H9 (cell line): ENCODE data around the gene KIAA1549. TPM values are rescaled to one million over a fixed set of nuclear protein-coding genes. Genes with fewer than 3 reads are reported as not detected.

Experiments used
- DNase-seq: peaks from one replicate; pipeline ENCODE4 v3.0.0-alpha.2; 2017
- H2AFZ ChIP-seq: one replicate; pipeline ENCODE4 v1.6.1; 2013; ENCODE audit warnings: mild to moderate bottlenecking, low read length, control low read depth, moderate library complexity
- H2AK5ac ChIP-seq: 2 replicates; pipeline ENCODE4 v1.6.1; 2013; ENCODE audit warnings: low read length, control low read depth, mixed read lengths; ENCODE audit not compliant: insufficient read length
- H2BK120ac ChIP-seq: one replicate; pipeline ENCODE4 v1.6.1; 2013; ENCODE audit warnings: low read depth, mild to moderate bottlenecking, low read length, control low read depth, inconsistent platforms; ENCODE audit not compliant: poor library complexity, severe bottlenecking
- H2BK12ac ChIP-seq: 2 replicates; pipeline ENCODE4 v1.6.1; 2013; ENCODE audit warnings: low read length, control low read depth, mixed read lengths, low read depth; ENCODE audit not compliant: insufficient read length
- H2BK15ac ChIP-seq: 2 replicates; pipeline ENCODE4 v1.6.1; 2013; ENCODE audit warnings: low read depth, low read length, control low read depth
- H2BK20ac ChIP-seq: one replicate; pipeline ENCODE4 v1.6.1; 2013; ENCODE audit warnings: low read depth, mild to moderate bottlenecking, low read length, control low read depth, inconsistent platforms; ENCODE audit not compliant: poor library complexity, severe bottlenecking
- H2BK5ac ChIP-seq: 2 replicates; pipeline ENCODE4 v1.6.1; 2013; ENCODE audit warnings: low read length, control low read depth, mixed read lengths; ENCODE audit not compliant: insufficient read length
- H3K14ac ChIP-seq: 2 replicates; pipeline ENCODE4 v1.6.1; 2013; ENCODE audit warnings: low read length, control low read depth; ENCODE audit not compliant: insufficient read depth
- H3K18ac ChIP-seq: 2 replicates; pipeline ENCODE4 v1.6.1; 2013; ENCODE audit warnings: low read depth, mild to moderate bottlenecking, mixed read lengths, low read length, control low read depth; ENCODE audit not compliant: insufficient read length
- H3K23ac ChIP-seq: 2 replicates; pipeline ENCODE4 v1.6.1; 2013; ENCODE audit warnings: low read length, control low read depth, mixed read lengths, low read depth; ENCODE audit not compliant: insufficient read length
- H3K23me2 ChIP-seq: 2 replicates; pipeline ENCODE4 v1.6.1; 2013; ENCODE audit warnings: low read depth, mild to moderate bottlenecking, mixed read lengths, low read length, control low read depth; ENCODE audit not compliant: insufficient read length, poor library complexity, severe bottlenecking
- H3K27ac ChIP-seq: 2 replicates; pipeline ENCODE4 v1.5.1; 2013; ENCODE audit warnings: low read length, control low read depth, mixed read lengths, low read depth; ENCODE audit not compliant: insufficient read length
- H3K27me3 ChIP-seq: 2 replicates; pipeline ENCODE4 v1.6.1; 2013; ENCODE audit warnings: low read length, control low read depth, inconsistent platforms; ENCODE audit not compliant: insufficient read depth
- H3K4ac ChIP-seq: 2 replicates; pipeline ENCODE4 v1.6.1; 2013; ENCODE audit warnings: low read depth, mild to moderate bottlenecking, control low read depth, inconsistent platforms, low read length, moderate library complexity
- H3K4me1 ChIP-seq: 2 replicates; pipeline ENCODE4 v1.6.1; 2013; ENCODE audit warnings: low read length, control low read depth, inconsistent platforms; ENCODE audit not compliant: insufficient read depth
- H3K4me2 ChIP-seq: 2 replicates; pipeline ENCODE4 v1.6.1; 2013; ENCODE audit warnings: low read length, control low read depth, mixed read lengths; ENCODE audit not compliant: insufficient read length, insufficient read depth
- H3K56ac ChIP-seq: 2 replicates; pipeline ENCODE4 v1.6.1; 2013; ENCODE audit warnings: low read depth, mild to moderate bottlenecking, mixed read lengths, low read length, control low read depth; ENCODE audit not compliant: insufficient read length
- H3K79me1 ChIP-seq: 2 replicates; pipeline ENCODE4 v1.6.1; 2013; ENCODE audit warnings: low read depth, mild to moderate bottlenecking, moderate library complexity, low read length, control low read depth, inconsistent platforms; ENCODE audit not compliant: insufficient read depth, poor library complexity, severe bottlenecking
- H3K79me2 ChIP-seq: 2 replicates; pipeline ENCODE4 v1.6.1; 2013; ENCODE audit warnings: low read length, control low read depth, inconsistent platforms; ENCODE audit not compliant: insufficient read depth
- H3K9ac ChIP-seq: 2 replicates; pipeline ENCODE4 v1.6.1; 2013; ENCODE audit warnings: low read length, control low read depth, mixed read lengths; ENCODE audit not compliant: insufficient read length; ENCODE audit errors: extremely low read depth
- H3K9me3 ChIP-seq: one replicate; pipeline ENCODE4 v1.6.1; 2013; ENCODE audit warnings: low read depth, low read length, inconsistent platforms; ENCODE audit not compliant: control insufficient read depth
- H3T11ph ChIP-seq: one replicate; pipeline ENCODE4 v1.6.1; 2013; ENCODE audit warnings: mild to moderate bottlenecking, low read length, control low read depth, inconsistent platforms
- H4K20me1 ChIP-seq: one replicate; pipeline ENCODE4 v1.6.1; 2013; ENCODE audit not compliant: control insufficient read depth, insufficient read length, insufficient read depth
- H4K5ac ChIP-seq: 2 replicates; pipeline ENCODE4 v1.6.1; 2013; ENCODE audit warnings: low read depth, mild to moderate bottlenecking, mixed read lengths, low read length, control low read depth; ENCODE audit not compliant: insufficient read length
- H4K8ac ChIP-seq: replicated peaks from 2 replicates; pipeline ENCODE4 v1.6.1; 2013; ENCODE audit warnings: low read length, control low read depth, mixed read lengths, low read depth; ENCODE audit not compliant: insufficient read length
- H4K91ac ChIP-seq: 2 replicates; pipeline ENCODE4 v1.6.1; 2013; ENCODE audit warnings: low read depth, mild to moderate bottlenecking, moderate library complexity, mixed read lengths, low read length, control low read depth; ENCODE audit not compliant: insufficient read length
- H3K27ac Mint-ChIP-seq, 3 experiments: 2 replicates in 2 of 3; 3 replicates in 1 of 3; pipeline ENCODE4 v1.8.0; 2020 to 2021; ENCODE audit warnings: mixed read lengths in 3 of 3, mild to moderate bottlenecking in 1 of 3, moderate library complexity in 1 of 3
- H3K27me3 Mint-ChIP-seq: 2 replicates; pipeline ENCODE4 v1.8.0; 2021; ENCODE audit warnings: low read depth, mild to moderate bottlenecking, moderate library complexity, mixed read lengths
- H3K36me3 Mint-ChIP-seq, 3 experiments: 2 replicates in 2 of 3; 3 replicates in 1 of 3; pipeline ENCODE4 v1.8.0; 2020 to 2021; ENCODE audit warnings: low read depth in 3 of 3, mixed read lengths in 3 of 3; ENCODE audit not compliant: insufficient read depth in 1 of 3
- H3K4me1 Mint-ChIP-seq, 2 experiments: 2 replicates each; pipeline ENCODE4 v1.8.0; 2020; ENCODE audit warnings: mixed read lengths in 2 of 2
- H3K4me3 Mint-ChIP-seq, 2 experiments: 2 replicates in 1 of 2; 3 replicates in 1 of 2; pipeline ENCODE4 v1.8.0; 2020 to 2021; ENCODE audit warnings: mild to moderate bottlenecking in 2 of 2, mixed read lengths in 2 of 2, moderate library complexity in 1 of 2
- H3K9me3 Mint-ChIP-seq, 2 experiments: 2 replicates in 1 of 2; 3 replicates in 1 of 2; pipeline ENCODE4 v1.8.0; 2020; ENCODE audit warnings: mild to moderate bottlenecking in 2 of 2, mixed read lengths in 2 of 2, moderate library complexity in 1 of 2
- WGBS: extraction: QIAGEN DNeasy Blood & Tissue Kit; methylation state at CpG from one replicate; pipeline ENCODE4 v1.1.7; 2013; ENCODE audit warnings: missing lambda C conversion rate, low lambda C conversion rate, mixed read lengths; ENCODE audit not compliant: insufficient read length; ENCODE audit errors: extremely low coverage; 5-methylcytosine and 5-hydroxymethylcytosine counted together
- total RNA-seq: library from RNA; stranded (reverse); gene quantifications from 2 replicates; pipeline ENCODE4 v1.2.1, GENCODE V29; 2021
- TF ChIP-seq, protein P1 (sequence below): fragments of 200-600 bp; sonication (generic); conservative IDR thresholded peaks from 3 replicates; pipeline ENCODE4 v1.8.0; 2021; ENCODE audit warnings: antibody characterized with exemption, mild to moderate bottlenecking

Gene KIAA1549
- total RNA-seq, 1 experiment from 2014 or later = 11.9 TPM

DNA sequence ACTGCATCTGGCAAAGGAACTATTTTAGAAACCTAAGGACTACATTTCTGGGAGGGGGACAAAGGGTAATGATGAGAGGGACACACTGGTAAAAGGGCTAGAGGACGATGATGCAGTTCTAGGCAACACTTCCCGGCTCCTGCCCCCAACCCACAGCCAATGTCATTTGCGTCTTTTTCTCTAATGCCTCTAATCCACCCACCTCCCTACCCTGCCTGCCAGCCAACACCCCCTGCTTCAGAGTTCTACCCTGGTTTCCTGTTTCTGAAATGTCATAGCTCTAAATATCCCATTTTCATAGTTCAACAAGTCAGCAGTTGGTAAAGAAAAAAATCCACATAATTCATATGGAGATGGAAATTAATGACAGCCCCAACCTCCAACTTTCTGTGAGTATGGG is 79.0 kb downstream of the KIAA1549 start:
- Mint-ChIP-seq H3K36me3 (peaks cover 26 to 60% (median 45%) of the 10 kb centered on the region in 3 experiments; a peak in 6 of 7 replicates), H3K27ac (no peak overlapping the region), H3K27me3 (no peaks in the 10 kb centered on the region), H3K4me1 (0 out of 4 replicates have a peak, but pooled peaks cover 2 to 3% of the 10 kb centered on the region in 2 experiments), H3K9me3 (no peaks in the 10 kb centered on the region), H3K4me3 (no peak overlapping the region)
- H3T11ph ChIP-seq = no peak overlapping the region
- no peak overlapping the region for H2BK12ac ChIP-seq
- H3K79me2 ChIP-seq = no peaks in the 10 kb centered on the region
- H3K9me3 ChIP-seq = no peaks in the 10 kb centered on the region
- H3K4me2 ChIP-seq = no peak overlapping the region
- H2BK5ac ChIP-seq = no peak overlapping the region
- no peak overlapping the region for H3K56ac ChIP-seq
- no peaks in the 10 kb centered on the region for H3K79me1 ChIP-seq
- TF ChIP-seq, protein P1, sequence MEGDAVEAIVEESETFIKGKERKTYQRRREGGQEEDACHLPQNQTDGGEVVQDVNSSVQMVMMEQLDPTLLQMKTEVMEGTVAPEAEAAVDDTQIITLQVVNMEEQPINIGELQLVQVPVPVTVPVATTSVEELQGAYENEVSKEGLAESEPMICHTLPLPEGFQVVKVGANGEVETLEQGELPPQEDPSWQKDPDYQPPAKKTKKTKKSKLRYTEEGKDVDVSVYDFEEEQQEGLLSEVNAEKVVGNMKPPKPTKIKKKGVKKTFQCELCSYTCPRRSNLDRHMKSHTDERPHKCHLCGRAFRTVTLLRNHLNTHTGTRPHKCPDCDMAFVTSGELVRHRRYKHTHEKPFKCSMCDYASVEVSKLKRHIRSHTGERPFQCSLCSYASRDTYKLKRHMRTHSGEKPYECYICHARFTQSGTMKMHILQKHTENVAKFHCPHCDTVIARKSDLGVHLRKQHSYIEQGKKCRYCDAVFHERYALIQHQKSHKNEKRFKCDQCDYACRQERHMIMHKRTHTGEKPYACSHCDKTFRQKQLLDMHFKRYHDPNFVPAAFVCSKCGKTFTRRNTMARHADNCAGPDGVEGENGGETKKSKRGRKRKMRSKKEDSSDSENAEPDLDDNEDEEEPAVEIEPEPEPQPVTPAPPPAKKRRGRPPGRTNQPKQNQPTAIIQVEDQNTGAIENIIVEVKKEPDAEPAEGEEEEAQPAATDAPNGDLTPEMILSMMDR = no peak
- no peak overlapping the region for H3K18ac ChIP-seq
- H2BK20ac ChIP-seq = no peak overlapping the region
- no peak overlapping the region for H4K91ac ChIP-seq
- no peaks in the 10 kb centered on the region for H3K23me2 ChIP-seq
- H4K20me1 ChIP-seq = no peaks in the 10 kb centered on the region
- no peaks in the 10 kb centered on the region for H3K4me1 ChIP-seq
- no peak overlapping the region for H2BK15ac ChIP-seq
- H3K23ac ChIP-seq = no peak overlapping the region
- WGBS = no CpG with 5 or more reads among the region's 3 CpGs
- H2BK120ac ChIP-seq = no peak overlapping the region
- H3K27me3 ChIP-seq = no peaks in the 10 kb centered on the region
- H3K4ac ChIP-seq = no peak overlapping the region
- H2AFZ ChIP-seq = no peak overlapping the region
- no peak overlapping the region for H3K14ac ChIP-seq
- H2AK5ac ChIP-seq = no peak overlapping the region
- no peak overlapping the region for H3K27ac ChIP-seq
- no peak overlapping the region for H4K5ac ChIP-seq
- no peak for DNase-seq
- H4K8ac ChIP-seq = no peak overlapping the region
- H3K9ac ChIP-seq = no peak overlapping the region
